HepG2 (cell line): ENCODE results near the gene ACOT8. TPM values are rescaled to one million over a fixed set of nuclear protein-coding genes. Genes with fewer than 3 reads are reported as not detected.

Experiments
- ARNT2 ChIP-seq: sonication (generic); formaldehyde crosslinking; IDR thresholded peaks from 2 replicates; pipeline ENCODE4 v1.8.0; 2022; ENCODE audit warnings: mild to moderate bottlenecking, low read depth, missing genetic modification reagents, moderate library complexity
- ATAD3A ChIP-seq: sonication (generic); formaldehyde crosslinking; IDR thresholded peaks from 2 replicates; pipeline ENCODE4 v1.4.0; 2020; ENCODE audit warnings: missing genetic modification reagents
- CHCHD3 ChIP-seq: sonication (generic); formaldehyde crosslinking; IDR thresholded peaks from 2 replicates; pipeline ENCODE4 v1.8.0; 2022; ENCODE audit warnings: mild to moderate bottlenecking, missing genetic modification reagents, moderate library complexity
- ELF4 ChIP-seq: sonication (generic); formaldehyde crosslinking; IDR thresholded peaks from 2 replicates; pipeline ENCODE4 v1.5.0; 2020; ENCODE audit warnings: missing genetic modification reagents, mild to moderate bottlenecking, moderate library complexity, borderline replicate concordance
- ETV6 ChIP-seq: sonication (generic); formaldehyde crosslinking; conservative IDR thresholded peaks from 2 replicates; pipeline ENCODE4 v1.4.0; 2020; ENCODE audit warnings: missing genetic modification reagents
- JARID2 ChIP-seq: sonication (generic); formaldehyde crosslinking; IDR thresholded peaks from 2 replicates; pipeline ENCODE4 v1.8.1; 2023; ENCODE audit warnings: missing genetic modification reagents, inconsistent platforms; ENCODE audit not compliant: insufficient replicate concordance
- NKX3-1 ChIP-seq: sonication (generic); formaldehyde crosslinking; IDR thresholded peaks from 2 replicates; pipeline ENCODE4 v1.5.0; 2020; ENCODE audit warnings: missing genetic modification reagents
- RBM39 ChIP-seq: fragments of 200-400 bp; formaldehyde crosslinking; IDR thresholded peaks from one replicate; pipeline ENCODE4 v1.6.1; 2018; ENCODE audit warnings: antibody characterized with exemption, mild to moderate bottlenecking, low read depth, low read length; ENCODE audit not compliant: poor library complexity, severe bottlenecking
- SIN3A ChIP-seq: IDR thresholded peaks from 2 replicates; pipeline ENCODE4 v1.6.1; 2011; ENCODE audit warnings: low read depth, mild to moderate bottlenecking, control low read depth, low read length, borderline replicate concordance
- SIX1 ChIP-seq: sonication (generic); formaldehyde crosslinking; IDR thresholded peaks from 2 replicates; pipeline ENCODE4 v1.4.0; 2020; ENCODE audit warnings: missing genetic modification reagents, borderline replicate concordance
- SMAD1 ChIP-seq: sonication (generic); formaldehyde crosslinking; IDR thresholded peaks from 2 replicates; pipeline ENCODE4 v1.4.0; 2020; ENCODE audit warnings: missing genetic modification reagents, low read depth, mild to moderate bottlenecking, borderline replicate concordance
- SP1 ChIP-seq, 2 experiments: fragments of 450-650 bp in 1 of 2; sonication (generic) in 1 of 2; formaldehyde crosslinking in 1 of 2; IDR thresholded peaks; 2 replicates each; pipeline versions ENCODE4 v1.4.0 to v1.6.1; 2016 to 2020; ENCODE audit warnings: missing genetic modification reagents in 1 of 2
- ZBTB7B ChIP-seq: sonication (generic); formaldehyde crosslinking; IDR thresholded peaks from 2 replicates; pipeline ENCODE4 v1.4.0; 2020; ENCODE audit warnings: missing genetic modification reagents
- ZEB1 ChIP-seq: IDR thresholded peaks from 2 replicates; pipeline ENCODE4 v1.6.1; 2012; ENCODE audit warnings: mild to moderate bottlenecking, low read depth, inconsistent platforms; ENCODE audit not compliant: insufficient replicate concordance
- ZNF3 ChIP-seq: IDR thresholded peaks from 2 replicates; pipeline ENCODE4 v1.7.0; 2017; ENCODE audit warnings: inconsistent platforms
- ZNF430 ChIP-seq: sonication (generic); formaldehyde crosslinking; IDR thresholded peaks from 2 replicates; pipeline ENCODE4 v1.9.0; 2021; ENCODE audit warnings: mild to moderate bottlenecking, missing genetic modification reagents
- ZNF441 ChIP-seq: sonication (generic); formaldehyde crosslinking; IDR thresholded peaks from 2 replicates; pipeline ENCODE4 v1.7.0; 2021; ENCODE audit warnings: missing genetic modification reagents, borderline replicate concordance
- ZNF563 ChIP-seq: sonication (generic); formaldehyde crosslinking; IDR thresholded peaks from 2 replicates; pipeline ENCODE4 v1.8.0; 2022; ENCODE audit warnings: mild to moderate bottlenecking, moderate library complexity, missing genetic modification reagents
- ZNF572 ChIP-seq: sonication (generic); formaldehyde crosslinking; IDR thresholded peaks from 2 replicates; pipeline ENCODE4 v1.5.1; 2020; ENCODE audit warnings: mild to moderate bottlenecking, missing genetic modification reagents
- ZNF660 ChIP-seq: sonication (generic); formaldehyde crosslinking; IDR thresholded peaks from 2 replicates; pipeline ENCODE4 v1.5.1; 2020; ENCODE audit warnings: mild to moderate bottlenecking, low read depth, missing genetic modification reagents, borderline replicate concordance
- ZNF773 ChIP-seq: sonication (generic); formaldehyde crosslinking; IDR thresholded peaks from 2 replicates; pipeline ENCODE4 v1.4.0; 2020; ENCODE audit warnings: missing genetic modification reagents, borderline replicate concordance
- ZNF777 ChIP-seq: sonication (generic); formaldehyde crosslinking; IDR thresholded peaks from 2 replicates; pipeline ENCODE4 v1.4.0; 2020; ENCODE audit warnings: missing genetic modification reagents
- ZNF780A ChIP-seq: sonication (generic); formaldehyde crosslinking; IDR thresholded peaks from 2 replicates; pipeline ENCODE4 v1.8.0; 2022; ENCODE audit warnings: mild to moderate bottlenecking, missing genetic modification reagents, moderate library complexity
- ZNF788 ChIP-seq: sonication (generic); formaldehyde crosslinking; IDR thresholded peaks from 2 replicates; pipeline ENCODE4 v1.5.0; 2020; ENCODE audit warnings: mild to moderate bottlenecking, missing genetic modification reagents, borderline replicate concordance
- polyA plus RNA-seq, 8 experiments: library from polyadenylated mRNA; depleted of rRNA in 3 of 8; stranded (reverse) in 7 of 8; unstranded in 1 of 8; fragments of >200 nt; fragmentation: Illumina TruSeq in 4 of 8; extraction: Trizol in 4 of 8; gene quantifications; 2 replicates each; pipeline versions ENCODE4 v1.2.1 to v1.2.3, GENCODE V29; 2011 to 2016; ENCODE audit warnings: low read depth in 4 of 8, missing spikeins in 1 of 8, mixed read lengths in 1 of 8; ENCODE audit not compliant: insufficient read depth in 1 of 8
- total RNA-seq, 5 experiments: library from RNA; depleted of rRNA; stranded (reverse); fragments of >200 nt; fragmentation: Illumina TruSeq; extraction: Trizol; gene quantifications; 2 replicates each; pipeline ENCODE4 v1.2.3, GENCODE V29; 2016; ENCODE audit warnings: low read depth in 1 of 5
- TF ChIP-seq, protein P1 (sequence below): sonication (generic); formaldehyde crosslinking; IDR thresholded peaks from 2 replicates; pipeline ENCODE4 v1.4.0; 2020; ENCODE audit warnings: missing genetic modification reagents, borderline replicate concordance
- TF ChIP-seq, protein P2 (sequence below): sonication (generic); formaldehyde crosslinking; IDR thresholded peaks from 2 replicates; pipeline ENCODE4 v1.4.0; 2020; ENCODE audit warnings: missing genetic modification reagents

ACOT8 gene
- total and polyA plus RNA-seq, 2 of the 13 experiments (the other 11 are each of a cell fraction or from before 2014, with no cell fraction given) = 31.4 to 45.5 TPM

DNA sequence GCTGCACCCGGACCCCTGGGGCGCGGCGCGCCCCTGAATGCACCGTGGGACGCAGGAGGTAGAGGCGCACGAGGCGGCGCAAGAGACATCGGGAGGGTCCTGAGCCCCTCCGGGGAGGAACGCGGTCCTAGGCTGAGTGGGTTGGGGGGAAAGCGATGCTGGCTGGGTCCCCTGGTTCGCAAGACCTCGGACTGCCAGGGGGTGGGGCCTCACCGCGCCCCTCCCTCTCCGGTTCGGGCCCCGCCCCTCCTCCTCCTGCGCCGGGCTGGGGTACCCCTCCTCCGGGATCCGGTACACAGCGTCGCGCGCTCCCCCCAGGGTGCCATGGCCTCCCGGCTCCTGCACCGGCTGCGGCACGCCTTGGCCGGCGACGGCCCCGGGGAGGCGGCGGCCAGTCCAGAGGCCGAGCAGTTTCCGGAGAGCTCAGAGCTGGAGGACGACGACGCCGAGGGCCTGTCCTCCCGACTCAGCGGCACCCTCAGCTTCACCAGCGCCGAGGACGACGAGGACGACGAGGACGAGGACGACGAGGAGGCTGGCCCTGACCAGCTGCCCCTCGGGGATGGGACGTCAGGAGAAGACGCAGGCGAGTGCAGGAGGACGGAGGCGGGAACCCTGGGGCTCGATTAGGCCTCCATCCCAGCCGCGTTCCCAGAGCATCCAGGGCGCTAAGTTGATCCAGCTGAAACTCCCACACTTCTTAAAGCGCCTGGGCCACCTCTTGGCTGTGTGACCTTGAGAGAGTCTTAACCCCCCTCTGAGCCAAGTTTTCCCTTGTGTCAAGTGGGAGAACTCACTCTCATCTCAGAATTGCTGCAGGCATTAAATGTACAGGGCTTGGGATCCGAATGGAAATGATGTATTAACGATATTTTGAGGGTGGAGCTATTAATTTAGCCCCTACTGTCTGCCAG is 23.1 kb downstream of the ACOT8 start (continued):
- TF ChIP-seq ATAD3A (CRISPR knock-in tag) = peak; percentile 90; the same call in 1 of the 2 replicates
- peak; percentile 52 for TF ChIP-seq JARID2 (CRISPR knock-in tag)
- TF ChIP-seq ARNT2 (CRISPR knock-in tag) = peak; percentile 26; the same call in 1 of the 2 replicates
- peak; percentile 7; the same call in 1 of the 2 replicates for TF ChIP-seq ZNF773 (CRISPR knock-in tag)
- TF ChIP-seq, protein P1, sequence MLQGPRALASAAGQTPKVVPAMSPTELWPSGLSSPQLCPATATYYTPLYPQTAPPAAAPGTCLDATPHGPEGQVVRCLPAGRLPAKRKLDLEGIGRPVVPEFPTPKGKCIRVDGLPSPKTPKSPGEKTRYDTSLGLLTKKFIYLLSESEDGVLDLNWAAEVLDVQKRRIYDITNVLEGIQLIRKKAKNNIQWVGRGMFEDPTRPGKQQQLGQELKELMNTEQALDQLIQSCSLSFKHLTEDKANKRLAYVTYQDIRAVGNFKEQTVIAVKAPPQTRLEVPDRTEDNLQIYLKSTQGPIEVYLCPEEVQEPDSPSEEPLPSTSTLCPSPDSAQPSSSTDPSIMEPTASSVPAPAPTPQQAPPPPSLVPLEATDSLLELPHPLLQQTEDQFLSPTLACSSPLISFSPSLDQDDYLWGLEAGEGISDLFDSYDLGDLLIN (CRISPR knock-in tag) = no peak
- no peak for TF ChIP-seq ZNF660 (CRISPR knock-in tag)
- no peak; the same call in 1 of the 2 replicates for TF ChIP-seq ZNF441 (CRISPR knock-in tag)
- TF ChIP-seq ZNF563 = peak; percentile 88
- TF ChIP-seq RBM39 = peak; percentile 94
- peak; percentile 68 for TF ChIP-seq ZNF777 (CRISPR knock-in tag)
- TF ChIP-seq SIX1 (CRISPR knock-in tag) = no peak; the same call in 1 of the 2 replicates
- no peak for TF ChIP-seq ZNF3 (CRISPR knock-in tag)
- peak; percentile 96 for TF ChIP-seq ZNF572 (CRISPR knock-in tag)
- TF ChIP-seq ZNF788 (CRISPR knock-in tag) = peak; percentile 55; the same call in 1 of the 2 replicates
- TF ChIP-seq ZNF780A (CRISPR knock-in tag) = peak; percentile 76; the same call in 1 of the 2 replicates
- peak; percentile 1; the same call in 1 of the 2 replicates for TF ChIP-seq ZNF430 (CRISPR knock-in tag)
- peak; percentile 65; the same call in 1 of the 2 replicates for TF ChIP-seq ETV6 (CRISPR knock-in tag)
- 0 out of 2 replicates have a peak, but pooled peaks have one; percentile 15 for TF ChIP-seq ELF4 (CRISPR knock-in tag)
- TF ChIP-seq SMAD1 = peak; percentile 48; the same call in 1 of the 2 replicates
- TF ChIP-seq ZBTB7B = peak; percentile 29; the same call in 1 of the 2 replicates
- no peak for TF ChIP-seq SP1 (IDR thresholded peaks at IDR 0.05)
- TF ChIP-seq SP1 (CRISPR knock-in tag; IDR thresholded peaks at IDR 0.05) = peak; percentile 69
- TF ChIP-seq ZEB1 = peak; percentile 21
- 0 out of 2 replicates have a peak, but pooled peaks have one; percentile 19 for TF ChIP-seq NKX3-1
- peak; percentile 17; the same call in 1 of the 2 replicates for TF ChIP-seq CHCHD3
- peak; percentile 5; the same call in 1 of the 2 replicates for TF ChIP-seq SIN3A
- TF ChIP-seq, protein P2, sequence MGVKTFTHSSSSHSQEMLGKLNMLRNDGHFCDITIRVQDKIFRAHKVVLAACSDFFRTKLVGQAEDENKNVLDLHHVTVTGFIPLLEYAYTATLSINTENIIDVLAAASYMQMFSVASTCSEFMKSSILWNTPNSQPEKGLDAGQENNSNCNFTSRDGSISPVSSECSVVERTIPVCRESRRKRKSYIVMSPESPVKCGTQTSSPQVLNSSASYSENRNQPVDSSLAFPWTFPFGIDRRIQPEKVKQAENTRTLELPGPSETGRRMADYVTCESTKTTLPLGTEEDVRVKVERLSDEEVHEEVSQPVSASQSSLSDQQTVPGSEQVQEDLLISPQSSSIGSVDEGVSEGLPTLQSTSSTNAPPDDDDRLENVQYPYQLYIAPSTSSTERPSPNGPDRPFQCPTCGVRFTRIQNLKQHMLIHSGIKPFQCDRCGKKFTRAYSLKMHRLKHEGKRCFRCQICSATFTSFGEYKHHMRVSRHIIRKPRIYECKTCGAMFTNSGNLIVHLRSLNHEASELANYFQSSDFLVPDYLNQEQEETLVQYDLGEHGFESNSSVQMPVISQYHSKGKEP (CRISPR knock-in tag) = no peak; the same call in none of the 2 replicates
